Stimulated activated CD4-positive, alpha-beta T cell treated with anti-CD3 and anti-CD28 coated beads, Interleukin-2, amount 100 ng/mL, for 48 hours (primary cell): Measurements from ENCODE around the gene PLA2G3.
"Not testable (repeated sequence)": the region's sequence is repeated elsewhere in the genome, so short reads cannot be mapped to it uniquely, and the experiment has no call there.

Experiments used
- DNase-seq, 2 donors: peaks; one replicate each; pipeline ENCODE4 v3.0.0-alpha.2; 2020

Gene PLA2G3

DNA sequence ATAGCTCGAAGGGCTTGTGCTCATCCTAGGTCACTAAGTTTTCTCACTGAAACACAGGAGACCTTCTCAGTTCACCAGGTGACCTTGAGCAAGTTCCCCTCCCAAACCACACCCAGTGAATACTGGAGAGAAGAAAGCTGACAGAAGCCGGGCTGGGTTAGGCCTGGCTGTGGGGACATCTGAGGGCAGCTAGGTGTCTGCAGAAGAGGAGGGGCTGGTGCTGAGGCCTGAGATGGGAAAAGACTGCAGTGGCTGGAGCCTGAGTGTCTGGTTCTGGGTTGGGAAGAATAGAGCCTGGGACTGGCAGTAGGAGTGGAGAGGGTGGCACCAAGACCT lies 18.1 kb downstream of the PLA2G3 start:
- DNase-seq, result no peak

DNA sequence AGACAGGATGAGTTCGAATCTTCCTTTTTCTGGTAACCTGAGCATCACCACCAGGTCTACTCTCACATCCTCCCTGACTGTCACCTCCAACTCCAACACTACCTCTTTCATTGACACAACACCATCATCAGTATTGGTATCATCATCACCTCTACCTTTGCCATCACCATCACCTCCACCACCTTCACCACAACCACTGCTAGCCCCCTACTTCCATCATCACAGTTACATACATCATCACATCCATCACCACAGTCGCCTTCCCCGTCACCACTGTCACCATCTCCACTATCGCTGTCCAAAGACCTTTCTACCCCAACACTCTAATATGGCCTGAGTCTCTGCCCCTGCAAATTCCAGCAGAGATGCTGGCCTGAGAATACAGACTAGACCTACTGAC lies 18.9 kb downstream of the PLA2G3 start:
- no peak for DNase-seq

DNA sequence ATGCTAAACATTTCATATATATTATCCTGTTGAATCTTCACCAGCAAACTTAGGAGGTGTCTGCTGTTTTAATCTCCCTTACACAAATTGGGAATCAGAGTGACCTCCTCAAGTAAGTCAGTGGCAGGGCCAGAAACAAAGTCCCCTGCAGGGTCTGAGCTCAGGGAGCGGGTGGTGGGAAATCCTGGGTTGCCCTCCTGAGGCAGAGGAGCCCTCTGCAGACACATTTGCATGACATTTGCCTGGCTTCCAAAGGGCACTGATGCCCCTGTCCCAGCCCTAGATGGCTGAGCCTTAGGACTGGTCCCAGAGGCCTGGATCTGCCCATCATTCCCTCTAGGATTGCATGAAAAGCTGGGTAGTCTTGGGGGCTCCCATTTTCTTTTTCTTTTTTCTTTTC lies 19.7 kb downstream of the PLA2G3 start:
- no peak for DNase-seq

DNA sequence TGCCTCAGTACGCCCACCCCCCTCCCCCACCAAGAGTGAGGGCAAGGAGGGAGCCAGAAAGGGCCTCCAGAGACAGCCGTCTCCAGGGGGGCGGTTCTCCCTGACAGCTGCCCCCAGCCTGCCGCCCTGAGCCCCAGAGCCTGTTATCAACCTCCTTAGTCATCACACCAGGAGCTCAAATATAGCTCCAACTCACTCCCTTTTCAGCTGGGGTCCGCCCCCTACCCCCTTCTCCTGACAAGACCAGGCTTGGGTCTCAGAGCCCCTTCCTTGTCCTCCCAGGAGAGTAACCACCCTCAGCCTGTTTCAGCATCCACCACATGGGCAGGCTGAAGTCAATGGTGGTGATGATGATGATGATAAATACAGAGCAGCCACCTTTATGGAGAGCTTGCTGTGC lies 20.1 kb downstream of the PLA2G3 start:
- DNase-seq, result no peak

DNA sequence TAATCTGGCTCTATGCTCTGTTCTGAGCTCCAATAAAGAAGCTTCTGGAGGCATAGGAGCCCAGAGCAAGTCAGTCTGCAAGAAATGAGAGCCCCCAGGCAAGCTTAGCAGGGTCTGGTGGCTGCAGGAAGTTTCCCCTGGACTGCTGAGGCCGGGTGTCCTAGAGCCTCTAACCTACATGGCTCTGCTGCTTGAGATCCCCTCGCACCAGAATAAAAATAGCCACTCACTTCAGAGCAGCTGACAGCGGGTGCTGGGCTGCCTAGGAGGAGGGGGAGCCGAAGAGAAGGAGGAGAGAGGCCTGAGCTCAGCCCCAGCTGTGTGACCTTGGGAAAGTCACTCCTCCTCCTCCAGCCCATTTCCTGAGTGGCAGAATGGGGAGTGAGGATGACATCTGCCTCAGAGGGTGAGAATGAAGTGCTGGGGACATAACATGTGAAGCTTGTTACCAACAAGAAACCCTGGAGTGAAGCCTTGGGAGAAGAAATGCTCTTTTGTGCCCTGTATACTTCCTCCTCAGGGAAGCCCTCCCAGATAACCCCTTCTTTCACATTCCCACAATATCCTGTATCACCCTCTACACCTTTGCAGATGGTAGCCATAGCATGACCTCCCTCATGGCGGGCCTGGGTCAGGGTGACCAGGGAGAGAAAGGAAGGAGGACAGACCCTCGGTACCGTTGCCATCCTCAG lies 21.1 kb downstream of the PLA2G3 start:
- DNase-seq, result no peak

DNA sequence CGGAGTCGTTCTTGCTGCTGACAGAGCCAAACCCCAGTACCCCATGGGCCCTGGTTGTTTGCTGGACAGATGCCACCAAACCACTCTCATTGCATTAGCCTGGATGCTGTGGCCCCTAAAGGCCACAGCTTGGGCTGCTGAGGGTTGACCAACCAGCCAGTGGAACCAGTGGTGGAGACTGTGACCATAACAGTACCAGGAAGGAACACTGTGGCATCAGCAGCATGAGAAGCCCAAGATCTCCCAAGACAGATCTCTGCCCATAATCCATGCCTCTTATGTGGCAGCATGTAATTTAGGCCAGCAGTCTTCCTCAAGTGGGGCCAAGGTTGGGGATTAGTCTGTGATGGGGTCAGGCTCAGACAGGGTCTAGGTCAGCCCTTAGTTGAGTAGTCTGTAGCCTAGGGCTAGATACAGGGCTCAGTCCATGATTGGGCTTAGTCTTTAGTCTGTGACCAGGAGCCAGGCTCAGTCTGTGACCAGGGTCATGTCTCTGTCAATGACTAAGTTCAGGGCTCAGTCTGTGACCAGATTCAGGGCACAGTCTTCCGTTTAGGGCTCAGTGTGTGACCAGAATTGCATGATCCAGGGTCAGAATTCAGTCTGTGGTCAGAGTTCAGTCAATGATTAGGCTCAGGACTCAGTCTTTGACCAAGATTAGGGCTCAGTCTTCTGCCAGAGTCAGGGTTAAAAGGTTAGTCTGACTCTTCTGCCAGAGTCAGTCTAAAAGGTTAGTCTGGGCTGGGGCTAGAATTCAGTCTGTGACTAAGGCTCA lies 22.1 kb downstream of the PLA2G3 start:
- DNase-seq, result no peak

DNA sequence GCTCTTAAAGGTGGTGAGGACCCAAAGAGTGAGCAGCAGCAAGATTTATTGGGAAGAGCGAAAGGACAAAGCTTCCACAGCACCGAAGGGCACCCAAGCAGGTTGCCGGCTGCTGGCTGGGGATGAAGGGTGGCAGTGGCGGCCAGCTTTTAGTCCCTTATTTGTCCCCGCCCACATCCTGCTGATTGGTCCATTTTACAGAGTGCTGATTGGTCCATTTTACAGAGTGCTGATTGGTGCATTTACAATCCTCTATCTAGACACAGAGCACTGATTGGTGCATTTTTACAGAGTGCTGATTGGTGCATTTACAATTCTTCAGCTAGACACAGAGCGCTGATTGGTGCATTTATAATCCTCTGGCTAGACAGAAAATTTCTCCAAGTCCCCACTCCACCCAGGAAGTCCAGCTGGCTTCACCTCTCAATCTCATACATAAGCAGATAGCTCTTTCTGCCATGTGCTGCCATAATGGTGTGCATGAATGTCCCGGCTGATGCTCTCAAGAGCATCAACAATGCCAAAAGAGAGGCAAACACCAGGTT lies 27.7 kb downstream of the PLA2G3 start:
- DNase-seq, result not testable (repeated sequence)

DNA sequence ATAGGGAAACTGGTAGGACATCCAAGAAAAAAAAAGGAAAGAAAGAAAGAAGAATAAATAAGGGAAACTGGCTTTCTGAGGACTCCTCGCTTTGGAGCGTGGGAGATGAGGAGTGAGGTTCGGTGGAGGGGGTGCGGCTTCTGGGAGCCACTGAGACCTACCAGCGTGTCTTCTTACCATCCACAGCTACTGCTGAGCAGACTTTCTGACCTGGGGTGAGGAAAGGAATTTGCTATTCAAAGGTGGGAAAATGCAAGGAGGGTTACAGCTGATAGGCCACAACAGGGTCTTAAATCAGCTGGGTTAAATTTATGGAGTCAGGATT lies 32.5 kb downstream of the PLA2G3 start:
- DNase-seq, result no peak

DNA sequence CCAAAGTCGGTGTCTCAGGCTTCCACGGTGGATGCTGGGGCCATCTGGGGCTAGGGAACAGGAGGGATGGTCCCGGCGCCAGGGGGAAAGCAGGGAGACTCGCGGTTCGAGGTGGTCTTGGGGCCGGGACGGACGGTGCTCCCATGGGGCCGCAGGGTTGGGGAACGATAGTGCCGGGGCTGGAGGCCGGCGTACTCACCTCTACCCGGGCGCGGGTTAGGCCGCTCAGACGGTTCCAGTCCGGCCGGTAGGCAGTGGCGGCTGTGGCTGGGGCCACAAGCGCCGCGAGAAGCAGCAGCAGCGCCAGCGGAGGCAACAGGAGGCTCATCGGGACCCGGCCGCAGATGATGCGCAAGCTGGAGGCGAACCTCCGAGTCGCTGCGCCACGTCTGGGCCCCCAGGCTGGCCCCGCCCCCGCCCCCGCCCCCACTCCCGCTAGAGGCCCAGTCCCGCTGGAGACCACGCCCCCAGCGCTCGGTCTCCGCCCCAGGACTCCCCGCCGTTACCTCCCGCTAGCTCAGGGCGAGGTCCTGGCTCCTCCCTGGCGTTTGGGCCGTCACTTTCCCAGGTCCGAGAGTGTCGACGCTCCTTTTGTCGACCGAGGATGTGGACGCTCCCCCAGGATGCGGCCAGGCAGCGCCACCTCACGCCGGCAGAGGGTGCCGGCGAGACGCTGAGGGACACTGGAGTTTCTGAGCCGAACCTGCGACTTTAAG lies 33.0 kb downstream of the PLA2G3 start, which contains the start of gene SELENOM:
Gene SELENOM, minus strand, starts transcription at position 391 of the 716 bp plus-strand sequence. Its CDS starts 63 bp downstream, at position 328.
- peak; percentile 78 to 86 for DNase-seq

DNA sequence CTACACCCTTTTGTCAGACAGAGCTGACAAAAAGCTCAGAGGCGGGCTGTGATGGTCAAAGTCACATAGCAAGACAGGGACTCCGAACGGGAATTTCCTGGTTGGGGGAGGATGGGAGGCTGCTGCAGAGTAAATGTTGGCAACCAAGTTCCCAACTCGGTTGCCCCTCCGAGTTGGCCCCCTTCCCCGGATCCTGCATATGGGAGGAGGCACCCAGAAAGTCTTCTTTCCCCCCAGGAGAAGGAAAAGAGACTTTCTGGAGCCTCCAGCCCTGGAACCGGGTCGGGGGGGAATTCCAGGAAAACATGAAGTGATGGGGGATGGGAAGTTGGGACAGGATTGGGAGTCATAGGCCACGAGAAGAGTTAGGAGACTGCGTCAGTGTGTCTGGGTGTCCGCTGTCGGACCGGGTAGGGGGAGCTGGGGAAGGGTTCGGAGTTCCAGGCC lies 33.6 kb downstream of the PLA2G3 start:
- DNase-seq, result no peak

DNA sequence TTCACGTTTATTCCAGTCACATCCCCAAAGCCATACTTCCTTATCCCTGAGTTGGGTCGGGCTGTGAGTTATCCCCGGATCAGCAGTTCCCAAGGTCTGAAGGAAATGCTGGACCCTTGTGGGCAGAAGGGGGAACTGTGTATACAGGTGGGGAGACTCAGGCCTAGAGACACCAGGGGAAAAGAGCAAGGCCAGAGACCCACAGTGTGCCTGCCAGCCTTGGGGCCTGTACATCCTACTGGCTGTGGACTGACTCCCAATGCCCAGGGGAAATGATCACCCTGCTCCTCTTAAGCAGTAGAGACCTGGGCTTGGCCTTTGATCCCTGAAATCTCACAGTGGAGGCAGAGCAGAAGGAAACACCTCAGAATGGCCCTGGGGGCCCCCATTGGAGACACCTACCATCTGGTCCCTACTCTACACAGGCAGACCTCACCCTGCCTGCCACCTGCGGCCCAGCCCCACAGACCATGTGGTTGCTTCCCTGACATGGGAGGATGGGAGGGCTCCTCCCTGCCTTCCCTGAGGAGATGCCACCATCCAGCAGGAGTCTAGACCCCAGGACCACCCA lies 34.2 kb downstream of the PLA2G3 start:
- no peak for DNase-seq

DNA sequence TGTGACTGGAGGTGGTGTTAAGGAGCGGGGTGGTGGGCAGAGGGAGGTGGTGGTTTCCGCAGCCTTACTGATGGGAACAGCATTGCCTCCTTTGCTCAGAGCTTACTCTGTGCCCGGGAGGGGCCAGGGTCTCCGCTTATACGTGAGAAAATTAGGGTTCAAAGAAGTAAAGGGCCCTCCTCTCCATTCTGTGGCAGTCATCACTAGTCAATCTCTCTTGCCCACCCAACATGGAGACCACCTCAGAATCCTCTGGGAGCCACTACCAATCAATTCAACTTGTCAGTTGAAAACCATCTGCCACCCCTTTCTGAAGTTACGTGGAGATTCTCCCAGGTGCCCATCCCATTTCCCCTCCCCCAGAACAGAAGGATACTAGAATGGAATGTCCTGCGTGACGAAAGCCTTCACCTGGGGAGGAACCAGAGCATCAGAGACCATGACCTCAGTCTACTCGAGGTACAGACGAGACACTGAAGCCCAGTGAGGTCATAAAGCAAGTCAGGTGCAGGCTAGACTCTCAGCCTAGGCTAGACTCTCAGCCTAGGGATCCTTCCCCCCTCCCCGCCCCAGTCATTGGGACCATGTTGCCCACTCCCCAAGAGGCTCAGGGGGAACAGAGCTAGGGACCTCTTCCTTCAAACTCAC lies 34.9 kb downstream of the PLA2G3 start:
- no peak for DNase-seq

DNA sequence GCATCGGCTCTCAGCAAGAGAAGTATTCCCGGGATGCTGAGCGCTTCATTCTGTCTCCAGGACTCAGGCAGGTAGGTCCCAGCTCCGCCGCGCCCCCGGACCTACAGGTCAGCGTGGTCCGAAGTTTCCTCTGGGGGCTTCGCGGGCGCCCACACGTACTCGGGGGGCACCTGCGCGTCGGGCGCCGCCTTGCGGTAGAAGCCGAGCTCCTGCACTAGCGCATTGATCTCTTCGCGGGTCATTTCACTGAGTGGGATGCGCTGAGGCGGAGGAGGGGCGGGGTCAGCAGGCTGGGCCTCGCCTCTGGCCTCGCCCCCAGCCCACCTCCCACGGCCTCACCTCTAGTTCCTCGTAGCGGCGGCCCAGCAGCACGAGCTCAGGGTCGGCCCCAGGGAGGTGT lies 35.4 kb downstream of the PLA2G3 start:
- DNase-seq, result no peak

DNA sequence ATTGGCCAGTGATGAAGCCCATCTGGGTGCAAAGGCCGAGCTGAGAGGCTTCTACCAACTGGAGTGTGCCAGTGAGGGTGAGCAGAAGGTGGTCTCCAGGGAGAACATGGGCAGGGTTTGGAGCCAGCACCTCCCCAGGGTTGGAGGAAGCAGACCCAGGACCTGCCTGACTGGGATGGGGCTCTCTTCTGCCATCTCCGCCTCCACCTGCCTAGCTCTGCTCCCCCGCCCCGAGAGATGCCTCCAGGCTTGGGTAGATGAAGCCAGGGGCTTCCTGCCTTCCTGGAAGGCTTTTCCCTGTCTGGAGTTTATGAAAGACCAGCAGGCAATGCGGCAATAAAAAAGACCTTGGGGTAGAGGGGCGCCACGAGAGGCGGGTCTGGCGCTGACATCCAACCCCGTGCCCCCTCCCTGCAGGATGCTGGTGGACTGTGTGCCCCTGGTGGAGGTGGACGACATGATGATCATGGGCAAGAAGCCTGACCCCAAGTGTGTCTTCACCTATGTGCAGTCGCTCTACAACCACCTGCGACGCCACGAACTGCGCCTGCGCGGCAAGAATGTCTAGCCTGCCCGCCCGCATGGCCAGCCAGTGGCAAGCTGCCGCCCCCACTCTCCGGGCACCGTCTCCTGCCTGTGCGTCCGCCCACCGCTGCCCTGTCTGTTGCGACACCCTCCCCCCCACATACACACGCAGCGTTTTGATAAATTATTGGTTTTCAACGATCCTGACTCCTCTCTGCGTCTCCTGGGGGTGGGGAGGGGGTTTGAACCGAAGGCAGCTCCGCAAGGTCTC lies 36.2 kb downstream of the PLA2G3 start:
- no peak for DNase-seq

DNA sequence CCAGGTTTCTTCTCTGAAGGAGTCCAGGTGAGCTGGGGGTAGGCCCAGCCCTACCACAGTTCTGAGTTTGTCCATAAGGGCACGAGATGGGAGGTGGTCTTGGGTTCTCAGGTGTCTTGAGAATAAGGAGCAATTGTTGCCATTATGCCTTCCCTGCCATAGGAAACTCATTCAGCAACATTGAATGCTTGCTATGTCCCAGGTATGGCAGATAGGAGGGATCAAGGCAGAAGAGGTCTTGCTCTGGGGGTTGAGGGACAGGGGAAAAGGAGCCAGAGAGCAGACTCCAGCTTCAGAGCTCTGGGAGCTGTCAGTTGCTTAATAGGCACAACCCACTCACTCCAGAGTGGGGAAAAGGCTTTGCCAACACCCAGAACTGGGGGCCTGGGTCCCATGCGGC lies 37.2 kb downstream of the PLA2G3 start:
- DNase-seq, result no peak

DNA sequence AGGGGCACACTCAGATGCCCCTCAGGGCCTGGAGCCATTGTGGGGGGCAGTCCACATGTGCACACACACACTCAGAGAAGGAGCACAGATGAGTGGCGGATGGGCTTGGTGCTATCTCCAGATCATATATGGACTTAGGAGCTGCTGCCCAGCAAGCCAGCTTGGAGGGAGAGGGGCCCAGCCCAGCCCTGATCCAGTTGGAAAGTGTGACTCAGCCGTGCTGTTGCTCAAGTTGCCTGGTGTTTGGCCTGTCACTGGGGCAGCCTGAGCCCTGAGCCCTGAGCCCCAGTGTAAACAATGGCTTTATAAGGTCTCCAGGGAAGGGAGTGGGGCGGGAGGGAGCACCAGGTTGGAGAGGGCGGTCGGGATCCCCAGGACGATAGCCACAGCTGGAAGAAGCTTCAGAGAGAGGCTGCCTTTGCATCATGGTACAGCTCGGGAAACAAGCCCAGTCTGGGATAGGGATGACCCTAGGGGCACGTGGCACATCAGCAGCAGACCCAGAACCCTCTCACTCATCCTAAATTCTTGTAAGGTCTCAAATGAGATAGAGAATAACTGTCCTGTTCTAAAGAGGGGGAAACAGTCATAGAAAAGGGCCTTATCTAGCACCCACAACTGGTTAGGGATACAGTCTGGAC lies 37.7 kb downstream of the PLA2G3 start:
- no peak for DNase-seq

DNA sequence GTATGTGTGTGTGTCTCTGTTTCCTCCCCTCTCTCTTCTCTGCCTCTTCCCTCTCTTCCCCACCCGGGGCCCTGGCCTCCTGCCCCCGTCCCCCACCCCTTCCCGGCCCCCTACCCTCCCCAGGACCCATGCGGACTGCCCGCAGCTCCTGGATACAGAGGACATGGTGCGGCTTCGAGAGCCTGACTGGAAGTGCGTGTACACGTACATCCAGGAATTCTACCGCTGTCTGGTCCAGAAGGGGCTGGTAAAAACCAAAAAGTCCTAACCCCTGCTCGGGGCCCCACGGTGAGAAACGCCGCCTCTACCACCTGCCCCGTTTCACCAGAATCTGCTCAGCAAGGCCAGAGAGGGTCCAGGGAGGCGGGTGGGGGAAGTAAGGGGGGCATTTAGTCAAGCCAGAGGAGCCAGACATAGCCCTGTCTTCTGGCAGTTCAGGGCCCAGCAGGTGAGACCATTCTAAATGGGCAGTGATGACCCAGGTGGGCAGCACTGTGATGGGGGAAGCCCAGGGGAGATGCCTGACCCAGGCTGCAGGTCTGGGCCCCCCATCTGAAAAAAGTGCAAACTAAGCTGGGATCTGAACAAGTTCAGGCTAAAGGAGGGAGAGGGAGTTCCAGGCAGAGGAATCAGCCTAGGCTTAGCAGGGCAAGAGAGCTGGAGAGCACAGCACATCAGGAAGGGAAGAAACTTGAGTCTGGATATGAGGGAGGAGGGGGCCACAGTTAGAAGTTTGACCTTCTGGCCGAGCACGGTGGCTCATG lies 39.4 kb downstream of the PLA2G3 start:
- DNase-seq, result no peak

DNA sequence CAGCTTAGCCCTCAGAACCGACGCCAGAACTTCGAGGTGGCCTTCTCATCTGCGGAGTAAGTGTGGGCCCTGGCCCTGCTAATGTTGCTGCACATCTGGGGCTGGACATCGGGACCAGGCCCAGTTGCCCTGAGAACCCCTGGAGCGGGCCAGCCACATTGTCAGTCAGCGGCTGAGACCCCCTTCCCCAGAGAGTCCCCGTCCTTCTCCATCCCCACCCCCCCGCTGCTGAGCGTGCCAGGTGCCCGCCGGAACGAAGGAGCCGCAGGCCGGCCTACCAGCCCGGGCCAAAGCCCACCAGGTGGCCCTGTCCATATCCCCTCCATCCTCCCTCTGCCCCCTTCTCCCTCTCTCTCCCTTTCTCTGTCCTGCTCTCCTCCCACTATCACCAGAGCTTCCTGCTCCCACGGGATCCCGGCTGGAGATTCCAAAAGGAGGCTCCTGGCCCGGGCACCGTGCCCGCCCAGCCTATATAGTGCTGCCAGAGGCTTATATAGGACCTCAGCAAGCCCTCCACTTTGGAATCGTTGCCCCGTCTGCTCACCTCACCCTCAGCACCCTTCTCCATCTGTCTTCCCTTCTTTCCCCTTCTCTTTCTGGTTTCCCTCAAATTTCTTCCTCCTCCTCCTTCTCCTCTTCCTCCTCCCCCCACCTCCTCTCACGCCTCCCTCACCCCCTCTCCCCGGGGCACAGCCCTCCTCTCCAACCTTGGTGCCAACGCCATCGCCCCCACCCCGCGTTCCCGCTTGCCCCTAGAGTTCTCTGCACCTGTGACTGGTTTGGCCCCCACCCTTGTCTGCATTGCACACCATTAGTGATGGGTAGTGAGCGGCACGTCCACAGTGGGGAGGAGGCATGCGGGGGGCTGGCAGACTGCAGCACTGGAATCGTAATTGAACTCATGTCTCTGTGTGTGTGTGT lies 40.2 kb downstream of the PLA2G3 start:
- DNase-seq, result no peak

DNA sequence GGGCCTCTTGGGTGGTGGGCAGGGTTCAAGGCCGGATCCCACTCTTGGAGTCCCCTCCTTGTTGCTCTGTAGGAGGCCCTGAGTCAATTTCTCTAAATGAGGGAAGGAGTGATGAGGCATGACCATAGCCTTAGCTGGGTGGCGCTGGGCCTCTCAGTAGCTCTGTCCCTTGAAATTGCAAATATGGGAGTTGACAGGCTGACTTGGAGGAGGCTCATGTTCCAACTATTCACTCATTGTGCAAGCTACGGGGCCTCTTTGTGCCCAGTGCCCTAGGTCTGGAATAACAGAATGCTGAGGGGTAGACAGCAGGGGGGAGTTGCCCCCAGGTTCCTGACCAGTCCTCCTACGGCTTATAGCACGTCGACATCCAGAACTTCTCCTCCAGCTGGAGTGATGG lies 40.9 kb downstream of the PLA2G3 start:
- no peak for DNase-seq
